SKM-1 (cell line): ENCODE results near the gene WDR76.
"Not testable (repeated sequence)": the region's sequence is repeated elsewhere in the genome, so short reads cannot be mapped to it uniquely, and the experiment has no call there.

Experiments used
- DNase-seq: peaks from one replicate; lab custom pipeline; 2025; ENCODE audit not compliant: unreplicated experiment; lab: John Stamatoyannopoulos, UW

Gene WDR76

GRCh38 chr15:43815064-43815463 is 11.7 kb upstream of the WDR76 start:
- DNase-seq: not testable (repeated sequence)

- no peak for DNase-seq
Measured at GRCh38 chr15:43821505-43821904, 5.3 kb upstream of the WDR76 start.

- peak; percentile 95 for DNase-seq
Measured at GRCh38 chr15:43824302-43825246, 2.2 kb upstream of the WDR76 start, which contains the start of gene MFAP1. TSS of gene MFAP1 (minus strand) at chr15:43824690. CDS start at chr15:43824569, 121 bp downstream.

- not testable (repeated sequence) for DNase-seq
Measured at GRCh38 chr15:43825305-43825704, 1.5 kb upstream of the WDR76 start.

GRCh38 chr15:43826029-43826507 is 734 bp upstream of the WDR76 start:
- DNase-seq: no peak

GRCh38 chr15:43828061-43828657 is 1.4 kb downstream of the WDR76 start:
- no peak for DNase-seq

GRCh38 chr15:43829951-43830540 is 3.2 kb downstream of the WDR76 start:
- DNase-seq: not testable (repeated sequence)

- not testable (repeated sequence) for DNase-seq
Measured at GRCh38 chr15:43830691-43831275, 4.0 kb downstream of the WDR76 start.

- not testable (repeated sequence) for DNase-seq
Measured at GRCh38 chr15:43831519-43832052, 4.8 kb downstream of the WDR76 start.

- not testable (repeated sequence) for DNase-seq
Measured at GRCh38 chr15:43832485-43832884, 5.7 kb downstream of the WDR76 start.

- DNase-seq: no peak
Measured at GRCh38 chr15:43845421-43845820, 18.6 kb downstream of the WDR76 start.

- no peak for DNase-seq
Measured at GRCh38 chr15:43851251-43851650, 24.4 kb downstream of the WDR76 start.

- no peak for DNase-seq
Measured at GRCh38 chr15:43852607-43853006, 25.8 kb downstream of the WDR76 start.

- DNase-seq: no peak
Measured at GRCh38 chr15:43854801-43855200, 28.0 kb downstream of the WDR76 start.

- no peak for DNase-seq
Measured at GRCh38 chr15:43859546-43859945, 32.7 kb downstream of the WDR76 start.

- DNase-seq: not testable (repeated sequence)
Measured at GRCh38 chr15:43866636-43867035, 39.8 kb downstream of the WDR76 start.

GRCh38 chr15:43867096-43867495 is 40.3 kb downstream of the WDR76 start:
- no peak for DNase-seq

GRCh38 chr15:43868406-43868805 is 41.6 kb downstream of the WDR76 start:
- no peak for DNase-seq

- DNase-seq: no peak
Measured at GRCh38 chr15:43871835-43872234, 45.0 kb downstream of the WDR76 start.

GRCh38 chr15:43872416-43873020 is 45.7 kb downstream of the WDR76 start:
- no peak for DNase-seq
